GM12873 (cell line): Measurements from ENCODE around the gene OR8B3.

Source experiments
- TF ChIP-seq, protein P1 (sequence below): IDR thresholded peaks from 2 replicates; pipeline ENCODE4 v1.5.1; 2012; ENCODE audit warnings: low read depth, mild to moderate bottlenecking, moderate library complexity, low read length, control low read depth; ENCODE audit not compliant: insufficient read depth; ENCODE audit errors: missing control alignments

OR8B3 gene

DNA sequence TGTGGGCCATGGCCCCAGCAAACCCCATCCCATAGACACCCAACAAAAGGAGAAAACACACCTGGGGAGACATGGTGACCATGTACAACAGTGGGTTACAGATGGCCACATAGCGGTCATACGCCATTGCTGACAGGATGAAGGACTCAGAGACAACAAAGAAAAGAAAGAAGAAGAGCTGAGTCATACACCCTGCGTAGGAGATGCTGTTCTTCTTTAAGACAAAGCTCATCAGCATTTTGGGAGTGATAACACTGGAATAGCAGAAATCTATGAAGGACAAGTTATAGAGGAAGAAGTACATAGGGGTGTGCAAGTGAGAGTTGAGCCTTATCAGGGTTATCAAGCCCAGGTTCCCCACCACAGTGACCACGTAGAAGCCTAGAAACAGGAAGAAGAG is 41.8 kb upstream of the OR8B3 start:
- TF ChIP-seq, protein P1, sequence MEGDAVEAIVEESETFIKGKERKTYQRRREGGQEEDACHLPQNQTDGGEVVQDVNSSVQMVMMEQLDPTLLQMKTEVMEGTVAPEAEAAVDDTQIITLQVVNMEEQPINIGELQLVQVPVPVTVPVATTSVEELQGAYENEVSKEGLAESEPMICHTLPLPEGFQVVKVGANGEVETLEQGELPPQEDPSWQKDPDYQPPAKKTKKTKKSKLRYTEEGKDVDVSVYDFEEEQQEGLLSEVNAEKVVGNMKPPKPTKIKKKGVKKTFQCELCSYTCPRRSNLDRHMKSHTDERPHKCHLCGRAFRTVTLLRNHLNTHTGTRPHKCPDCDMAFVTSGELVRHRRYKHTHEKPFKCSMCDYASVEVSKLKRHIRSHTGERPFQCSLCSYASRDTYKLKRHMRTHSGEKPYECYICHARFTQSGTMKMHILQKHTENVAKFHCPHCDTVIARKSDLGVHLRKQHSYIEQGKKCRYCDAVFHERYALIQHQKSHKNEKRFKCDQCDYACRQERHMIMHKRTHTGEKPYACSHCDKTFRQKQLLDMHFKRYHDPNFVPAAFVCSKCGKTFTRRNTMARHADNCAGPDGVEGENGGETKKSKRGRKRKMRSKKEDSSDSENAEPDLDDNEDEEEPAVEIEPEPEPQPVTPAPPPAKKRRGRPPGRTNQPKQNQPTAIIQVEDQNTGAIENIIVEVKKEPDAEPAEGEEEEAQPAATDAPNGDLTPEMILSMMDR = no peak

DNA sequence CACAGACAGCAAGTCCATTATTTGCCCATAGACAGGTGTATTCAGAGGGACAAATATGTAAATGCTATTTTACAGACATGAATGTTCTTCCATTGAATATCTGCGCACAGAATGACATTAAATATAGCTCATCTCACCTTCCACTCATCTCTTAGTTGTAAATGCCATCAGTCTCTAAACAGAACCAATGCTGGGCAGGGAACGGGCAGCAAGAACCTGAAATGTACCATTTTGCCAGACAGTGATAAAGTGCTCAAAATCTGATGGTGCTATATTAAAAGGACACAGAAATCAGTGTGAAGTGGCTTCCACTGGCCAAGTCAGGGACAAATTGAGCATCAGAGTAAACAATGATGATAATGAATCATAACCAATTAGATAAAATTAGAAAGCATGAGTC is 35.9 kb upstream of the OR8B3 start:
- TF ChIP-seq, protein P1 = no peak

DNA sequence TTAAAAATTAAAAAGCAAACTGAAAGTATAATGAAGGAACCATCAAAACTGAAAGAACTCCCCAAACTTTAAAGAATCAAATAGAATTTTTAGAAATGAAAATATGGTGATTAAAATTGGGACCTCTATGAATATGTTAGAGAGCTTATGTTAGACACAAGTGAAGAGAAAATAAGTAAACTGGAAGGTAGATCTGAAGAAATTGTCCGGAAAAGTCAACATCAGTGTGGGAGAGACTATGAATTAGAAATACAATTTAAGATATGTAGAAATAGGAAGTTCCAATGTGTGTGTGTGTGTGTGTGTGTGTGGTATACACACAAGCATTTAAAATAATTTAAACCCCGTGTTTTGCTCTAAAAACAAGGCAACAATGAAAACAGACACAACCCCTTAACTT is 30.8 kb upstream of the OR8B3 start:
- TF ChIP-seq, protein P1 = no peak

DNA sequence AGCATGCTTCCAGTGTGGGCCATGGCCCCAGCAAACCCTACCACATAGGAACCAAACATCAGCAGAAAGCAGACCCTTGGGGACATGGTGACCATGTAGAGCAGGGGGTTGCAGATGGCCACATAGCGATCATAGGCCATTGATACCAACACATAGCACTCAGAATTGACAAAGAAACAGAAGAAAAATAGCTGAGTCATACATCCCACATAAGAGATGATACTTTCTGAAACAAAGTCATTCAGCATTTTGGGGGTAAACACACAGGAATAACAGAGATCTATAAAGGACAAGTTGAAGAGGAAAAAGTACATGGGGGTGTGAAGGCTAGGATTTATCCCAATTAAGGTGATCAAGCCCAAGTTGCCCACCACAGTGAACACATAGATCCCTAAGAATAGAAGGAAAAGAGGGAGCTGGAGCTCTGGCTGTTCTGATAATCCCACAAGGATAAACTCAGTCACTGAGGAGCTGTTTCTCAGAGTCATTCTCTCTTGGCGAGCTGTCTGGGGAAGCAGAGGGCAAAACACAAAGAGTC is 25.6 kb upstream of the OR8B3 start, which contains the start of gene OR8B4:
TSS of gene OR8B4 (minus strand) at position 488 of the 538 bp plus-strand sequence. CDS start at position 488, 0 bp downstream.
- TF ChIP-seq, protein P1 = no peak

DNA sequence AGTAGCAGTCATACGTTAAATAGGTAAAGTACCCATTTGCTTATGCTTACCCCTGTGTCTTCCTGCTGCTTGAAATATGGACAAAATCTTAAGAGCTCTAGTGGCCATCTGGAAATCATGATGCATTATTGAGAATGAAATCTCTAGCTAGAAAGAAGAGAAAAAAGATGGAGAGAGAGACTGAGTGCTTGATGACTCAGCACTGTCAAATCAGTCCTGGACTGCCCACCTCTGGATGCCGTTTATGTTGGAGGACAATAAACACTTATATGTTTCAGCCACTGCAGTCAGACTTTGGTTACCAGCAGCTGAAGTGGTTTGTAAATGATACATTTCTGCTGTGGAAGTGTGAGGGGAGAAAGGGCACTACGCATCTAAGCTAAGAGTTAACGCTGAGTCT is 22.2 kb upstream of the OR8B3 start:
- TF ChIP-seq, protein P1 = no peak

DNA sequence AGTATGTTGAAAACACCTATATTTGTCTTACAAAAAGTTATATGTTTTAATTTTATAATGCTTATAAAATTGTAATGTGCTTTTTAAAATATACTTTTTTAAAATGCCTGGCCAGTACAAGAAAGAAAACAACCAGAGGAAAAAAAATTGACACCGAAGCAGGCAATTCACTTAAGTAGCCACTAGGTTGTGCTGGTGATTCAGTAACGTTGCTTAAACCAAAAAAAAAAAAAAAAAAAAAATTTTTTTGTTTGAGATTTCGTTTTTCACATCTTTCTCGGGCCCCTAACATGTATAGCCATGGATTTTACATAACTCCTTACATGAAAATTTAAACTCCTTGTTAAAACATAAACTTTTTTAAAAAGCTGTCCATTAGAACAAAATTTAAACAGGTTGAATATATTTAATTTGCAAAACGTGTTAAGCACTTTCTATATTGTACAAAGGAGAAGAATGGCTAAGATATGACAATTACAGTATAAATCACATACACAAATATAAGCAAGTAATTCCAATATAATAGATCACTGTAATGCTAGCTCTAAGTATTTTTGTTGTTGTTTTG is 16.6 kb upstream of the OR8B3 start:
- TF ChIP-seq, protein P1 = peak; percentile 56

DNA sequence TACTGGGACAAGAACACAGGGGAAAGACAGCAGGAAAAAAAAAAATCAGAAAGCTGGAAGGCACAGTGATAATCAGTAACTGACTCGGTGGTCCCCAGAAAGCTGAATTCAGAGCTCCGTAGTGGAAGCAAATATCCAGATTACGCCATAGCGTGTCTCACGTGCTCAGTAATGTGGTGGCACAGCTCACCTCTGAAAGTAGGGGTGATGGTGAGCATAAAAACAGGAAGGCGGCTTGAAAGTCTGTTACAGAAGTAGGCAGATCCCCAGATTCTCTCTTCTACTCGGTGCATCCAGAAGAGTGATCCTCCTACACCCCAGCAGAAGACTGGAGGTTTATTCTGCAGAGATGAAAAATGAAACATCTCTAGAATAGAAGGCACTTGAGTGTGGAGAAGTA is 11.1 kb upstream of the OR8B3 start:
- TF ChIP-seq, protein P1 = no peak
